Endothelial cell of umbilical vein (primary cell): ENCODE measurements around the gene HECA. TPM values are rescaled to one million over a fixed set of nuclear protein-coding genes. Genes with fewer than 3 reads are reported as not detected.

ENCODE experiments used
- BruUV-seq: library from RNA; stranded (reverse); fragments of 400-500 nt; replicated peaks from 2 replicates; lab custom pipeline; 2021; lab: Mats Ljungman, UMichigan
- CTCF ChIA-PET: fragments of 300-600, 350-600 bp; sonication (Branson Sonifier 250); formaldehyde crosslinking; loops from one replicate; lab custom pipeline; 2021; ENCODE audit warnings: antibody characterized with exemption, inconsistent platforms; lab: Charles Lee
- POLR2A ChIA-PET: fragments of 300-600, 350-600 bp; sonication (Branson Sonifier 250); formaldehyde crosslinking; loops from one replicate; lab custom pipeline; 2021; ENCODE audit warnings: antibody characterized with exemption, inconsistent platforms; lab: Charles Lee
- DNase-seq: peaks from one replicate; pipeline ENCODE4 v3.0.0-alpha.2; 2011; ENCODE audit warnings: low read depth, low spot score
- FAIRE-seq: peaks from 2 replicates; lab custom pipeline; 2011; peaks lifted over from hg19 to GRCh38; lab: Jason Lieb, UNC
- H2AFZ ChIP-seq: 2 replicates; pipeline ENCODE4 v1.6.0; 2012; ENCODE audit warnings: low read depth, low read length, control low read depth, inconsistent platforms
- H3K27ac ChIP-seq: 2 replicates; pipeline ENCODE4 v1.5.1; 2011; ENCODE audit warnings: low read depth, mild to moderate bottlenecking, control low read depth, low read length, moderate library complexity; ENCODE audit not compliant: insufficient read depth
- H3K27me3 ChIP-seq, 2 experiments: 2 replicates each; pipeline versions ENCODE4 v1.6.0 to v1.6.1; 2011; ENCODE audit warnings: low read length in 2 of 2, mixed read lengths in 1 of 2; ENCODE audit not compliant: control insufficient read depth in 2 of 2, insufficient read depth in 2 of 2
- H3K36me3 ChIP-seq, 2 experiments: 2 replicates in 1 of 2; 3 replicates in 1 of 2; pipeline ENCODE4 v1.5.1; 2011; ENCODE audit warnings: low read length in 2 of 2, mild to moderate bottlenecking in 1 of 2, moderate library complexity in 1 of 2; ENCODE audit not compliant: control insufficient read depth in 2 of 2, insufficient read depth in 2 of 2; ENCODE audit errors: extremely low read depth in 1 of 2
- H3K4me1 ChIP-seq: 3 replicates; pipeline ENCODE4 v1.5.1; 2011; ENCODE audit warnings: mild to moderate bottlenecking, low read length; ENCODE audit not compliant: control insufficient read depth, insufficient read depth; ENCODE audit errors: extremely low read depth
- H3K4me2 ChIP-seq: 2 replicates; pipeline ENCODE4 v1.6.1; 2011; ENCODE audit warnings: low read length, control low read depth, mixed read lengths; ENCODE audit not compliant: insufficient read depth
- H3K4me3 ChIP-seq, 3 experiments: fragments of 200-600 bp in 1 of 3; sonication (generic), shearing (Covaris generic) in 1 of 3; replicated peaks in 1 of 3; 2 replicates each; pipeline ENCODE4 v1.5.1; 2011 to 2016; ENCODE audit warnings: control low read depth in 3 of 3, low read length in 3 of 3, mild to moderate bottlenecking in 2 of 3, inconsistent platforms in 1 of 3, low read depth in 1 of 3, moderate library complexity in 1 of 3; ENCODE audit not compliant: insufficient read depth in 1 of 3
- H3K79me2 ChIP-seq: 2 replicates; pipeline ENCODE4 v1.6.0; 2012; ENCODE audit warnings: low read length, inconsistent platforms; ENCODE audit not compliant: control insufficient read depth, insufficient read depth
- H3K9ac ChIP-seq: replicated peaks from 2 replicates; pipeline ENCODE3; 2011; ENCODE audit warnings: low read length, control low read depth; ENCODE audit not compliant: insufficient read depth; ENCODE audit errors: extremely low read depth
- H3K9me1 ChIP-seq: replicated peaks from 3 replicates; pipeline ENCODE4 v1.6.0; 2011; ENCODE audit warnings: mild to moderate bottlenecking, low read length; ENCODE audit not compliant: control insufficient read depth, insufficient read depth; ENCODE audit errors: extremely low read depth
- H3K9me3 ChIP-seq: replicated peaks from 2 replicates; pipeline ENCODE4 v1.5.1; 2012; ENCODE audit warnings: low read length, inconsistent platforms; ENCODE audit not compliant: control insufficient read depth, insufficient read depth
- H4K20me1 ChIP-seq: replicated peaks from 2 replicates; pipeline ENCODE3; 2011; ENCODE audit warnings: mild to moderate bottlenecking, low read length; ENCODE audit not compliant: control insufficient read depth, insufficient read depth; ENCODE audit errors: extremely low read depth
- EZH2 ChIP-seq: IDR thresholded peaks from 2 replicates; pipeline ENCODE4 v1.6.1; 2012; ENCODE audit warnings: borderline replicate concordance, low read depth, mild to moderate bottlenecking, moderate library complexity, low read length, inconsistent platforms; ENCODE audit not compliant: severe bottlenecking
- FOS ChIP-seq: IDR thresholded peaks from 2 replicates; pipeline ENCODE4 v1.6.1; 2011; ENCODE audit warnings: mild to moderate bottlenecking, low read length, moderate library complexity, borderline replicate concordance; ENCODE audit not compliant: insufficient read depth
- GATA2 ChIP-seq: IDR thresholded peaks from 2 replicates; pipeline ENCODE4 v1.7.0; 2011; ENCODE audit warnings: low read depth, mild to moderate bottlenecking, moderate library complexity, mixed read lengths, low read length; ENCODE audit not compliant: insufficient read length, insufficient read depth
- JUN ChIP-seq: IDR thresholded peaks from 2 replicates; pipeline ENCODE4 v1.6.1; 2011; ENCODE audit warnings: borderline replicate concordance, low read depth; ENCODE audit not compliant: insufficient read length, insufficient read depth
- MYC ChIP-seq: IDR thresholded peaks from one replicate; pipeline ENCODE4 v1.6.1; 2011; ENCODE audit warnings: mild to moderate bottlenecking, low read depth, low read length
- POLR2A ChIP-seq: IDR thresholded peaks from 2 replicates; pipeline ENCODE4 v1.6.1; 2012; ENCODE audit warnings: low read depth, mild to moderate bottlenecking, control low read depth, low read length
- POLR2AphosphoS5 ChIP-seq: IDR thresholded peaks from 2 replicates; pipeline ENCODE4 v1.6.1; 2012; ENCODE audit warnings: low read depth, mild to moderate bottlenecking, control low read depth, low read length, moderate library complexity; ENCODE audit not compliant: insufficient read depth
- dilution Hi-C: fragments of 300-500 bp; cut with MboI; formaldehyde crosslinking; loops from one replicate; pipeline ENCODE4 v1.15.0; 2019; ENCODE audit warnings: low sequenced_read_pairs; ENCODE audit not compliant: extremely low pct_ligation_motif_present
- intact Hi-C: fragments of 100-400 bp; cut with micrococcal nuclease; formaldehyde crosslinking; loops from one replicate; pipeline ENCODE4 v1.10.0; 2022
- polyA plus RNA-seq, 4 experiments: library from polyadenylated mRNA; depleted of rRNA in 3 of 4; stranded (reverse) in 3 of 4; unstranded in 1 of 4; fragments of >200 nt; gene quantifications; 2 replicates each; pipeline versions ENCODE4 v1.2.1 to v1.2.3, GENCODE V29; 2011 to 2012; ENCODE audit warnings: missing spikeins in 1 of 4
- total RNA-seq: library from RNA; stranded (reverse); gene quantifications from 2 replicates; pipeline ENCODE4 v1.2.3, GENCODE V29; 2021
- TF ChIP-seq, protein P1 (sequence below): IDR thresholded peaks from 2 replicates; pipeline ENCODE4 v1.6.1; 2011; ENCODE audit not compliant: insufficient read depth, insufficient read length
- TF ChIP-seq, protein P2 (sequence below), 2 donors: IDR thresholded peaks; 1 replicate in 1 of 2; 2 replicates in 1 of 2; pipeline ENCODE4 v1.5.1; 2011; ENCODE audit warnings: low read length in 2 of 2, mild to moderate bottlenecking in 2 of 2, moderate library complexity in 2 of 2, control low read depth in 1 of 2, inconsistent platforms in 1 of 2, low read depth in 1 of 2; ENCODE audit not compliant: insufficient read depth in 1 of 2; ENCODE audit errors: extremely low read depth in 1 of 2

Gene HECA
- total and polyA plus RNA-seq, 2 donors (not counting 3 experiments of a cell fraction or from before 2014, with no cell fraction given), result 5.8 to 16.7 TPM

DNA sequence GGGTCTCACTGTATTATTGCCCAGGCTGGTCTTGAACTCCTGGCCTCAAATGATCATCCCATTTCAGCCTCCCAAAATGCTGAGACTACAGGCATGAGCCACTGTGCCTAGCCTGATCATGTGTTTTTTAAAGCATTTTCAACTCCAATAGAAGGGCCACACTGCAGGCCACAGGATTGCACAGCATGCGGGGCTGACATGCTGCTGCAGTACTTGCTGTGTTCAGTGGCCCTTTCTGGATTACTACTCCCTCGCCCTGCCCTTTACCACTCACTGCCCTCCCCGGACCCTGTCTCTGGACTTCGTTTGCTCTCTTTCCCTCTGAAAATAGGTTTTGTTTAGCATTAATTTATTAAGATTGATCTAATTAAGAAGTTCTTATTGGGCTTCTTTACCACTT, 37.3 kb downstream of the HECA start:
- dilution Hi-C loops (no loop called here), intact Hi-C loops (no loop called here)
- Histone ChIP-seq H3K4me3 (no peak overlapping the region), H3K79me2 (peaks cover 3% of the 10 kb centered on the region), H3K9me3 (no peaks in the 10 kb centered on the region), H3K36me3 (peaks cover 0 to 6% of the 10 kb centered on the region in 2 experiments), H3K4me2 (no peak overlapping the region), H3K9ac (no peak overlapping the region), H3K27me3 (no peaks in the 10 kb centered on the region), H3K4me1 (no peaks in the 10 kb centered on the region), H3K27ac (no peak overlapping the region), H4K20me1 (no peaks in the 10 kb centered on the region), H3K9me1 (no peaks in the 10 kb centered on the region), H2AFZ (no peak overlapping the region)
- no peak for FAIRE-seq
- BruUV-seq, result no TSS peak
- CTCF ChIA-PET, result no interaction called here
- TF ChIP-seq POLR2AphosphoS5, result no peak
- no peak for TF ChIP-seq MYC
- TF ChIP-seq, protein P1, sequence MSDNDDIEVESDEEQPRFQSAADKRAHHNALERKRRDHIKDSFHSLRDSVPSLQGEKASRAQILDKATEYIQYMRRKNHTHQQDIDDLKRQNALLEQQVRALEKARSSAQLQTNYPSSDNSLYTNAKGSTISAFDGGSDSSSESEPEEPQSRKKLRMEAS, result no peak
- TF ChIP-seq JUN, result no peak
- no peak for TF ChIP-seq GATA2
- TF ChIP-seq, protein P2, sequence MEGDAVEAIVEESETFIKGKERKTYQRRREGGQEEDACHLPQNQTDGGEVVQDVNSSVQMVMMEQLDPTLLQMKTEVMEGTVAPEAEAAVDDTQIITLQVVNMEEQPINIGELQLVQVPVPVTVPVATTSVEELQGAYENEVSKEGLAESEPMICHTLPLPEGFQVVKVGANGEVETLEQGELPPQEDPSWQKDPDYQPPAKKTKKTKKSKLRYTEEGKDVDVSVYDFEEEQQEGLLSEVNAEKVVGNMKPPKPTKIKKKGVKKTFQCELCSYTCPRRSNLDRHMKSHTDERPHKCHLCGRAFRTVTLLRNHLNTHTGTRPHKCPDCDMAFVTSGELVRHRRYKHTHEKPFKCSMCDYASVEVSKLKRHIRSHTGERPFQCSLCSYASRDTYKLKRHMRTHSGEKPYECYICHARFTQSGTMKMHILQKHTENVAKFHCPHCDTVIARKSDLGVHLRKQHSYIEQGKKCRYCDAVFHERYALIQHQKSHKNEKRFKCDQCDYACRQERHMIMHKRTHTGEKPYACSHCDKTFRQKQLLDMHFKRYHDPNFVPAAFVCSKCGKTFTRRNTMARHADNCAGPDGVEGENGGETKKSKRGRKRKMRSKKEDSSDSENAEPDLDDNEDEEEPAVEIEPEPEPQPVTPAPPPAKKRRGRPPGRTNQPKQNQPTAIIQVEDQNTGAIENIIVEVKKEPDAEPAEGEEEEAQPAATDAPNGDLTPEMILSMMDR (IDR thresholded peaks at IDR 0.05; ENCODE audit: extremely low read depth in 1 of 2, insufficient read depth in 1 of 2, low read depth in 1 of 2, low read length in 2 of 2), result no peak
- TF ChIP-seq FOS, result no peak
- no peak for TF ChIP-seq POLR2A
- TF ChIP-seq EZH2, result no peak
- DNase-seq, result no peak
- POLR2A ChIA-PET, result no interaction called here
